ENCODE data around the gene SLC25A42.
"Not testable (repeated sequence)": the region's sequence is repeated elsewhere in the genome, so short reads cannot be mapped to it uniquely, and the experiment has no call there.

SLC25A42 gene

DNA sequence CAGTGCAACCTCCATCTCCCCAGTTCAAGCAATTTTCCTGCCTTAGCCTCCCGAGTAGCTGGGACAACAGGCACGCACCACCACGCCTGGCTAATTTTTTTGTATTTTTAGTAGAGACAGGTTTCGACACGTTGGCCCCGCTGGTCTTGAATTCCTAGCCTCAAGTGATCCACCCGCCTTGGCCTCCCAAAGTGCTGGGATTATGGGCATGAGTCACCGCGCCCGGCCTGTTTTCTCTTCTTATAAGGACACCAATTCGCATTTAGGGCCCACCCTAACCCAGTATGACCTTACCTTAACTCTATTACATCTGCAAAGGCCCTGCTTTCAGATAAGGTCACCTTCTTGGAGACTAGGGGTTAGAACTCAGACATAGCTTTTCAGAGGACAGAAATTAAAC, 39.4 kb downstream of the SLC25A42 start:
- in situ Hi-C loops (cut with MboI; ENCODE audit: low sequenced_read_pairs), result no loop called here

DNA sequence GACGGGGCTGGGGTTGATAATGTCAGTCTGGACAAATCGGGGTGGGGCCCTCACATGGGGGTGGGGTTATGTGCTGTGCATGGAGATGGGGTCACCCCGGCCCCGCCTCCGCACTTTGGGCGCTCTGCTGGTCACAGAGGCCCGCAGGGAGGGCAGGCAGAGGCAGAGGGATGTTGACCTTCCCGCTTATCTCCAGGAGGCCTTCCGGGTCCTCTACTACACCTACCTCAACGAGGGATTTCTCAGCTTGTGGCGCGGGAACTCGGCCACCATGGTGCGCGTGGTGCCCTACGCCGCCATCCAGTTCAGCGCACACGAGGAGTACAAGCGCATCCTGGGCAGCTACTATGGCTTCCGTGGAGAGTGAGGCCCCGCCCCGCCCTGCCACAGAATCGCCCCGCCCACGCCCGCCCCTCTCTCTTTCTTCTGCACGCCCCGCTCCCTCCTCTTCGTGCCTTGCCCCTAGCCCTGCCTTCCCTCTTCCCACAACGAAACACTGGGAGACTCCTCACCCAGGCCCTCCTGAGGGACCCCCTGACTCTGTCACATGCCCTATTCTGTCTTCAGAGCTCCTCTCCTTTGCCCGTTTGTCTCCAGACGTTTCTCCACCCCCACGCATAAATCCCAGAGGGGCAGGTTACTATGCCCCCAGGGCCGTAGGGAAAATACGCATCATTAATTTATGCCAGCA, 41.7 kb downstream of the SLC25A42 start:
- in situ Hi-C loops (cut with MboI; ENCODE audit: low sequenced_read_pairs), result no loop called here

DNA sequence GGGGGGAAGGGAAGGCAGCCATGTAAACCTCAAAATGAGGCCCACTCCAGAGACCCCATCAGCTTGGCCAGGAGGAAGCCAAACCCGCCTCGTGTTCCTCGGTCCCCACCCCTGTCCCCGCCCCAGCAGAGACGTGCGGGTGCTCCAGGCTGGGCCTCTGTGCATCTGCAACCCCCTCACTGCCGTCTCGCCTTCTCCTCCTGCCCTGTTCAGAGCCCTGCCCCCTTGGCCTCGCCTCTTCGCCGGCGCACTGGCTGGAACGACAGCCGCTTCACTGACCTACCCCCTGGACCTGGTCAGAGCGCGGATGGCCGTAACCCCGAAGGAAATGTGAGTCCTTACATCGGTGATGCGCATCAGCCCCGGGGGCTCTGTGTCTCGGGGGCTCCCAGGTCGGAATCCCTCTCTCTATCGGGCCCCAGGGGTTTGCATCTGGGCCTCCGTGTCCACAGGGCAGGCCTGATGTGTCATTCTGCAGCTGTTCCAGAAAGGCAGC, 42.3 kb downstream of the SLC25A42 start:
- in situ Hi-C loops (cut with MboI; ENCODE audit: low sequenced_read_pairs), result no loop called here

GRCh38 chr19:19106938-19107337, 43.1 kb downstream of the SLC25A42 start:
- in situ Hi-C loops (cut with MboI; ENCODE audit: low sequenced_read_pairs), result not testable (repeated sequence)

DNA sequence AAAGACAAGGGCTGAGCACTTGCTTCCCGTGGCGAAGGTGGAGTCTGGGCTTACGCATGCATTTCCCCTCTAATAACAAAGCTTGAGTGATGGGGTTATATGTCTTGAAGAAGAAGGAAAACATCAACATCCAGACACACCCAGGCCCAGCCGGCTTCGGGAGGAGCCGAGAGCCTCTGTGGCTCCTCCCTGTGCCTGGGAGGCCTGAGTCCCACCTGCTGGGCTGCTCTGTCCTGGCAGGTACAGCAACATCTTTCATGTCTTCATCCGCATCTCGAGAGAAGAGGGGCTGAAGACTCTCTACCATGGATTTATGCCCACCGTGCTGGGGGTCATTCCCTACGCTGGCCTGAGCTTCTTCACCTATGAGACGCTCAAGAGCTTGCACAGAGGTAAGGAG, 43.9 kb downstream of the SLC25A42 start:
- in situ Hi-C loops (cut with MboI; ENCODE audit: low sequenced_read_pairs), result no loop called here

DNA sequence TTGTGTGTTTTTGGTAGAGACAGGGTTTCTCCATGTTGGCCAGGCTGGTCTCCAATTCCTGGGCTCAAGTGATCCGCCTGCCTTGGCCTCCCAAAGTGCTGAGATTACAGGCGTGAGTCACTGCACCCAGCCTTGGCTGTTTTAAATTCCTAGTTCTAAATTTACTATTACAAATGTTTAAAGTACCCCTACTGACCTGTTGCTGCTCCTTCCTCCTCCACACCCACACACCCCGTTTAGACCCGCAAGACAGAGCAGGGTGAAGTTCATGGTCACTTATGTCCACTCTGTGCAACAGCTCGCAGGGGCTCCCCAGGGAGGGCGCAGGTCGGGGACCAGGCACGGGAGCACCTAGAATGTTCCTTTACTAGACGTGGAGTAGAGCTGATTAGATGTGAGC, 45.8 kb downstream of the SLC25A42 start:
- in situ Hi-C loops (cut with MboI; ENCODE audit: low sequenced_read_pairs), result no loop called here

- in situ Hi-C loops (cut with MboI; ENCODE audit: low sequenced_read_pairs), result no loop called here
Measured at GRCh38 chr19:19110410-19111135, 46.8 kb downstream of the SLC25A42 start.

GRCh38 chr19:19111136-19111835, 47.5 kb downstream of the SLC25A42 start:
- in situ Hi-C loops (cut with MboI; ENCODE audit: low sequenced_read_pairs), result no loop called here

DNA sequence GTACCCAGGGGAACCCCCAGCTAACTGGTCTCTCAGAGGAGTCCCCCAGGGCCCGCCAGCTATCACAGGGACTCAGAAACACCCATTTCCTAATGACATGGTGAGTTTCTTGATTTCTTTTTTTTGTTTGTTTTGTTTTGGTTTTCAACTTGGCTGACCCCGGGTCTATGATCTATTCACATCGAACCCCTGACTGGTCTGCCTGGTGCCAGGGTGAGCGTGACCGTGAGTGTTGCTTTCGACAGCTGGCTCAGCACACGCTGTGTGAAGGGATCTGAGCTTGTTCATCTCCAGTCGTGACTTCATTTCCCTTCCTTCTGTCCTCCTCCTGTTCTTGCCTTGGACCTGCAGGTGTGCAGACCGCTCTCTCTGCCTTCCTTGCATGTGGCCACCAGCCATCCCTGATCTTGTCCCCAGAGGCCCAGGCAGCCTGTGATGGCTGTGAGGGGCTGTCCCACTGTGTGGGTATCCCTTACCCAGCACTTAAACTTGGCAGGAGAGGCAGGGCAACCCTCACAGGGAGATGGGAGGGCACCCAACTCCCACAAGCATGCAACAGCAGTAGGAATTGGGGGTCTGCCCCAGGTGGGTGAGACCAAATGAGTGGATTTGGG, 48.3 kb downstream of the SLC25A42 start:
- in situ Hi-C loops (cut with MboI; ENCODE audit: low sequenced_read_pairs), result no loop called here

DNA sequence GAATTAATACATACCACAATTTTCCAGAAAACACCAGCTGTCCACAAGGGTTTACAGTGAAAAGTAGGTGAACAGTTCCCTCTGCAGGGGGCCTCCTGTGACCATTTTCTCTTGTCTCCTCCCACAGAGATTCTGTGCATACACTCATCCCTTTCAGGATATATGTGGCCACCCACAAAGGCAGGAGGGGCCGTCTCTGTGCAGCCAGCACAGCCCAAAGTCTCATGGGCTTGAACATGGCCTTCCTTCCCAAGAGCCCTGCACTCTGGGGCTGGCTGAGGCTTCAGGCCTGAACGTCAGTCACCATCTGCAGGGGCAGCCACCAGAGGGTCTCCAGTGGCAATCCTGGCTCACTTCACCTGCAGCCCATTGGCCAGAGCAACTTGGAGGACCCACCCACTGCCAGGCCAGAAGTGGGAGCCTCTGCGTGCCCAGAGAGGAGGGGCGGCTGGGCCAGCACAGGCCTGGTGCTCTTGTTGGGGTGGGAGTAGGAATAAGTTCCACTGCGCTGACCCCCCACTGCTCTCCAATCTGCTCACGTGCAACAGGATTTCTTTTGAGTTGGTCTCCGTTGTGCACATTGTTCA, 49.3 kb downstream of the SLC25A42 start:
- in situ Hi-C loops (cut with MboI; ENCODE audit: low sequenced_read_pairs), result no loop called here

- in situ Hi-C loops (cut with MboI; ENCODE audit: low sequenced_read_pairs), result no loop called here
Measured at GRCh38 chr19:19115954-19116353, 52.2 kb downstream of the SLC25A42 start.

DNA sequence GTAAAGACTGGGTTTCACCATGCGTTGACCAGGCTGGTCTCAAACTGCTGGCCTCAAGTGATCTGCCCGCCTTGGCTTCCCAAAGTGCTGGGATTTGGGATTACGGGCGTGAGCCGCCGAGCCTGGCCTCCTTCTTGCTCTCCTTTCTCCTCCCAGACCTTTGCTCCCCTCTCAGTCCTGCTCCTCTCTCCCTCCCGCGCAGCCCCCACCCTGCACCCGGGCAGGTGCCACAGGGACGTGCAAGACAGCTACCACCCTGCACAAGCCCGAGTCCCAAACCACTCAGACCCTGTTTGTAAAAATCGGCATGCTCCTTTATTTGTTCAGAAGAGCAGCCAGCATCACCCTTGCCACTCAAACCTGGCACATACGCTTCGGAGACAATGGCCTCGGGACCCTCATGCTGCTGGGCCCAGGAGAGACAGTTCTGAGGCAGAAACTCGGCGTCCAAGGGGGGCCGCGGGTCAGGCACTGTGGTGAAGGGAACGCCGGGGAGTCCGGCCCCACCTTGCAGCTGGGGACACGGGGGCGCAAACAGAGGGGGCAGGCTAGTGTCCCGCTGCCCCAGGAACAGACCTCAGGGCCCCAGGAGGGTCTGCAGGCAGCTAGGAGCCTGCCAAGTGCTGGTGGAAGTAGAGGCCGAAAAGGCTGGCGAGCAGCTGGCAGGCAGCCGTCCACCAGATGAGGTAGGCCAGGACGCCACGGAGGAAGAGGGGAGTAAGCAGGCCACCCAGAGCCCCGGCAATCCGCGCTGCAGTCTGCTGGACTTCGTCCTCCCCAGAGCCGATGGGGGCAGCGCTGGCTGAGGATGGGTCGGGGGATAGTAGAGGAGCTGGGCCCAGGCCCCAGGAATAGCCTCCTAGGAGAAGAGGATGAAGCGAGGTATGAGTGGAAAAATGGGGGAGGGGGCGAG, 55.8 kb downstream of the SLC25A42 start:
- in situ Hi-C loops (cut with MboI; ENCODE audit: low sequenced_read_pairs), result no loop called here

- in situ Hi-C loops (cut with MboI; ENCODE audit: low sequenced_read_pairs), result no loop called here
Measured at GRCh38 chr19:19120308-19121231, 56.8 kb downstream of the SLC25A42 start.

DNA sequence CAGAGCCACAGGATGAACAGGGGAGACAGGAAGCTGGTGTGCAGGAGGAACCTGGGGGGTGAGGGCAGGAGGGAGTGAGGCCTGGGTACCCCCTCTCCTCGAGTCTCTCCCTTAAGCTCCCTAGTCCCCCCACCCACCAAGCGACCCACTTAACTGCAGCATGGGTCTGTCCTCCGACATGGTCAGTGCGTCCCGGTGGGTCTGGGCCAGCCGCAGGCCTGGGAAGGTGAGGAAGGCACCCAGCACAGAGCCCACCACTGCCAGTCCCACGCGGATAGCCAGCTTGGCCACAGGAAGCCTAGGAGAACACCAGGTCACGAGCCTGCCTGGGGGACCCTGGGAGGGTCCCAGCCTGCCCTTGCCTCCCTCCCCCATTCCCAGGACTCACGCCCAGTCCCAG, 57.6 kb downstream of the SLC25A42 start:
- in situ Hi-C loops (cut with MboI; ENCODE audit: low sequenced_read_pairs), result no loop called here

GRCh38 chr19:19122902-19123301, 59.1 kb downstream of the SLC25A42 start:
- in situ Hi-C loops (cut with MboI; ENCODE audit: low sequenced_read_pairs), result no loop called here

GRCh38 chr19:19123386-19123785, 59.6 kb downstream of the SLC25A42 start:
- in situ Hi-C loops (cut with MboI; ENCODE audit: low sequenced_read_pairs), result no loop called here

- in situ Hi-C loops (cut with MboI; ENCODE audit: low sequenced_read_pairs), result no loop called here
Measured at GRCh38 chr19:19126102-19126501, 62.3 kb downstream of the SLC25A42 start.

GRCh38 chr19:19131989-19132388, 68.2 kb downstream of the SLC25A42 start:
- in situ Hi-C loops (cut with MboI; ENCODE audit: low sequenced_read_pairs), result no loop called here

GRCh38 chr19:19132912-19133311, 69.1 kb downstream of the SLC25A42 start:
- in situ Hi-C loops (cut with MboI; ENCODE audit: low sequenced_read_pairs), result no loop called here
